ENCODE measurements around the gene MTA2.
"Not testable (repeated sequence)": the region's sequence is repeated elsewhere in the genome, so short reads cannot be mapped to it uniquely, and the experiment has no call there.

The MTA2 gene

GRCh38 chr11:62592146-62592815 lies 9.4 kb downstream of the MTA2 start:
- no peak for TF ChIP-seq CTCF (IDR thresholded peaks at IDR 0.05; ENCODE audit: low read depth, low read length)
- Histone ChIP-seq H3K27ac (peak overlapping the region; percentile 96), H3K27me3 (ENCODE audit: insufficient read depth, low read depth, severe bottlenecking) (no peaks in the 10 kb centered on the region), H3K36me3 (peaks cover 60% of the 10 kb centered on the region), H3K9me3 (ENCODE audit: severe bottlenecking) (no peaks in the 10 kb centered on the region), H3K4me3 (ENCODE audit: low read depth, low read length) (peak overlapping the region; percentile 57)
- no peak for DNase-seq

GRCh38 chr11:62591448-62592145 lies 10.1 kb downstream of the MTA2 start, which contains the start of gene TUT1:
TSS of gene TUT1 (minus strand) at chr11:62591523. CDS start at chr11:62591485, 38 bp downstream.
- Histone ChIP-seq H3K27me3 (ENCODE audit: insufficient read depth, low read depth, severe bottlenecking) (no peaks in the 10 kb centered on the region), H3K27ac (peak within 1 kb of the TSS; percentile 96), H3K9me3 (ENCODE audit: severe bottlenecking) (no peaks in the 10 kb centered on the region), H3K4me3 (ENCODE audit: low read depth, low read length) (peak within 1 kb of the TSS; percentile 59), H3K36me3 (peaks cover 56% of the 10 kb centered on the region)
- no peak for TF ChIP-seq CTCF (IDR thresholded peaks at IDR 0.05; ENCODE audit: low read depth, low read length)
- DNase-seq, result peak; percentile 97

GRCh38 chr11:62588966-62589637 lies 12.6 kb downstream of the MTA2 start:
- Histone ChIP-seq H3K36me3 (peaks cover 53% of the 10 kb centered on the region), H3K9me3 (ENCODE audit: severe bottlenecking) (no peaks in the 10 kb centered on the region), H3K27me3 (ENCODE audit: insufficient read depth, low read depth, severe bottlenecking) (no peaks in the 10 kb centered on the region), H3K4me3 (ENCODE audit: low read depth, low read length) (no peak overlapping the region), H3K27ac (no peak overlapping the region)
- DNase-seq, result no peak
- 0 out of 2 replicates have a peak, but pooled peaks have one; percentile 20 for TF ChIP-seq CTCF (IDR thresholded peaks at IDR 0.05; ENCODE audit: low read depth, low read length)

GRCh38 chr11:62585356-62585755 lies 16.3 kb downstream of the MTA2 start:
- not testable (repeated sequence) for H3K9me3 ChIP-seq (ENCODE audit: severe bottlenecking); H3K4me3 ChIP-seq (ENCODE audit: low read depth, low read length); H3K27ac ChIP-seq; H3K27me3 ChIP-seq (ENCODE audit: insufficient read depth, low read depth, severe bottlenecking); DNase-seq
- peaks cover 45% of the 10 kb centered on the region for H3K36me3 ChIP-seq

- peaks cover 56% of the 10 kb centered on the region for H3K36me3 ChIP-seq
- H3K27ac ChIP-seq; H3K9me3 ChIP-seq (ENCODE audit: severe bottlenecking); H3K4me3 ChIP-seq (ENCODE audit: low read depth, low read length); DNase-seq; H3K27me3 ChIP-seq (ENCODE audit: insufficient read depth, low read depth, severe bottlenecking): not testable (repeated sequence)
Measured at GRCh38 chr11:62581735-62582134, 19.9 kb downstream of the MTA2 start.

- Histone ChIP-seq H3K4me3 (ENCODE audit: low read depth, low read length) (no peak overlapping the region), H3K27ac (no peak overlapping the region), H3K9me3 (ENCODE audit: severe bottlenecking) (no peaks in the 10 kb centered on the region), H3K27me3 (ENCODE audit: insufficient read depth, low read depth, severe bottlenecking) (no peaks in the 10 kb centered on the region), H3K36me3 (peaks cover 56% of the 10 kb centered on the region)
- TF ChIP-seq CTCF (IDR thresholded peaks at IDR 0.05; ENCODE audit: low read depth, low read length), result no peak
- no peak for DNase-seq
Measured at GRCh38 chr11:62580959-62581715, 20.5 kb downstream of the MTA2 start.

Data from WERI-Rb-1 (cell line).